CD8-positive, alpha-beta memory T cell (primary cell): ENCODE data around the gene TMEM203. TPM values are rescaled to one million over a fixed set of nuclear protein-coding genes. Genes with fewer than 3 reads are reported as not detected.

Source experiments
- CTCF ChIA-PET: fragments of 350-600 bp; sonication (Branson Sonifier 250); formaldehyde crosslinking; loops from one replicate; lab custom pipeline; 2021; ENCODE audit warnings: antibody characterized with exemption; lab: Charles Lee
- POLR2A ChIA-PET: fragments of 350-600 bp; sonication (Branson Sonifier 250); formaldehyde crosslinking; loops from one replicate; lab custom pipeline; 2021; ENCODE audit warnings: antibody characterized with exemption; lab: Charles Lee
- DNase-seq, 5 donors: peaks; one replicate each; pipeline versions ENCODE4 v3.0.0 to v3.0.0-alpha.2; 2020 to 2022; ENCODE audit warnings: mixed read lengths in 1 of 5
- H3K27ac ChIP-seq: one replicate; pipeline ENCODE4 v1.7.0; 2013; ENCODE audit warnings: low read depth, mild to moderate bottlenecking, low read length, moderate library complexity
- H3K27me3 ChIP-seq: 2 replicates; pipeline ENCODE4 v1.7.0; 2013; ENCODE audit warnings: low read length, mild to moderate bottlenecking; ENCODE audit not compliant: insufficient read depth, poor library complexity, severe bottlenecking
- H3K36me3 ChIP-seq: 2 replicates; pipeline ENCODE4 v1.7.0; 2013; ENCODE audit warnings: mild to moderate bottlenecking, low read length, moderate library complexity; ENCODE audit not compliant: insufficient read depth
- H3K4me1 ChIP-seq: 2 replicates; pipeline ENCODE4 v1.7.0; 2013; ENCODE audit warnings: mild to moderate bottlenecking, low read length, moderate library complexity; ENCODE audit not compliant: insufficient read depth
- H3K4me3 ChIP-seq: 2 replicates; pipeline ENCODE4 v1.7.0; 2013; ENCODE audit warnings: mild to moderate bottlenecking, low read length
- H3K9me3 ChIP-seq: 2 replicates; pipeline ENCODE4 v1.7.0; 2013; ENCODE audit warnings: mild to moderate bottlenecking, low read length
- H3K27ac Mint-ChIP-seq, 8 donors: one replicate each; pipeline ENCODE4 v1.8.0; 2020 to 2021; ENCODE audit warnings: mixed read lengths in 8 of 8, mild to moderate bottlenecking in 6 of 8, inconsistent platforms in 3 of 8, moderate library complexity in 3 of 8
- H3K27me3 Mint-ChIP-seq, 2 donors: one replicate each; pipeline ENCODE4 v1.8.0; 2020 to 2021; ENCODE audit warnings: mixed read lengths in 2 of 2, mild to moderate bottlenecking in 1 of 2, moderate library complexity in 1 of 2
- H3K36me3 Mint-ChIP-seq, 3 donors: one replicate each; pipeline ENCODE4 v1.8.0; 2020 to 2021; ENCODE audit warnings: mixed read lengths in 3 of 3, inconsistent platforms in 1 of 3, mild to moderate bottlenecking in 1 of 3
- H3K4me1 Mint-ChIP-seq, 3 donors: one replicate each; pipeline ENCODE4 v1.8.0; 2020 to 2021; ENCODE audit warnings: mixed read lengths in 3 of 3, inconsistent platforms in 1 of 3, mild to moderate bottlenecking in 1 of 3
- H3K4me3 Mint-ChIP-seq, 7 donors: one replicate each; pipeline ENCODE4 v1.8.0; 2020 to 2021; ENCODE audit warnings: mixed read lengths in 7 of 7, mild to moderate bottlenecking in 6 of 7, moderate library complexity in 4 of 7, inconsistent platforms in 2 of 7
- H3K9me3 Mint-ChIP-seq, 5 donors: one replicate each; pipeline ENCODE4 v1.8.0; 2020 to 2022; ENCODE audit warnings: mixed read lengths in 5 of 5, mild to moderate bottlenecking in 3 of 5, moderate library complexity in 2 of 5, inconsistent platforms in 1 of 5
- polyA plus RNA-seq: library from polyadenylated mRNA; unstranded; fragments of 300-500 nt; fragmentation: Illumina TruSeq; gene quantifications from one replicate; pipeline ENCODE4 v1.2.3, GENCODE V29; 2021
- total RNA-seq, 2 experiments: library from RNA; stranded (reverse); gene quantifications; one replicate each; pipeline ENCODE4 v1.2.3, GENCODE V29; 2021

The TMEM203 gene
- total and polyA plus RNA-seq, 3 experiments from 2014 or later, result 51.5 to 134 (median 53.9) TPM

GRCh38 chr9:137214620-137215019 is 9.2 kb upstream of the TMEM203 start:
- no peaks in the 10 kb centered on the region for H3K27me3 Mint-ChIP-seq
- H3K4me1 ChIP-seq, result no peaks in the 10 kb centered on the region
- H3K4me3 Mint-ChIP-seq, result no peak overlapping the region
- no peak for DNase-seq
- no peaks in the 10 kb centered on the region for H3K27me3 ChIP-seq
- no peak overlapping the region for H3K4me3 ChIP-seq
- POLR2A ChIA-PET, result no interaction called here
- no peaks in the 10 kb centered on the region for H3K9me3 ChIP-seq
- peaks cover 0 to 1% (median 0%) of the 10 kb centered on the region in 5 donors for H3K9me3 Mint-ChIP-seq
- H3K27ac Mint-ChIP-seq, result peak overlapping the region in 1 of 8 donors; percentile 47
- no peak overlapping the region for H3K27ac ChIP-seq
- peaks cover 0 to 10% (median 0%) of the 10 kb centered on the region in 3 donors for H3K36me3 Mint-ChIP-seq
- no peaks in the 10 kb centered on the region for H3K4me1 Mint-ChIP-seq
- no peaks in the 10 kb centered on the region for H3K36me3 ChIP-seq
- CTCF ChIA-PET, result interaction anchor here (1.0 kb wide), 1 partner anchor 99 kb away, joined by 4 read pairs; no protein-coding TSS in a partner anchor

GRCh38 chr9:137213160-137214060 is 8.0 kb upstream of the TMEM203 start:
- Histone ChIP-seq H3K36me3 (no peaks in the 10 kb centered on the region), H3K27me3 (no peaks in the 10 kb centered on the region), H3K4me1 (no peaks in the 10 kb centered on the region), H3K9me3 (no peaks in the 10 kb centered on the region), H3K4me3 (no peak overlapping the region), H3K27ac (no peak overlapping the region)
- no peak for DNase-seq
- Mint-ChIP-seq H3K27me3 (no peaks in the 10 kb centered on the region), H3K4me3 (no peak overlapping the region), H3K4me1 (peaks cover 0 to 2% (median 0%) of the 10 kb centered on the region in 3 donors), H3K36me3 (peaks cover 0 to 16% (median 0%) of the 10 kb centered on the region in 3 donors), H3K9me3 (no peaks in the 10 kb centered on the region), H3K27ac (no peak overlapping the region)
- ChIA-PET POLR2A (no interaction called here), CTCF (no interaction called here)

- Mint-ChIP-seq H3K27me3 (no peaks in the 10 kb centered on the region), H3K36me3 (peaks cover 0 to 18% (median under 1%) of the 10 kb centered on the region in 3 donors), H3K4me1 (peaks cover 2 to 3% (median 2%) of the 10 kb centered on the region in 3 donors), H3K4me3 (no peak overlapping the region), H3K27ac (no peak overlapping the region), H3K9me3 (no peaks in the 10 kb centered on the region)
- H3K27me3 ChIP-seq, result no peaks in the 10 kb centered on the region
- H3K4me1 ChIP-seq, result no peaks in the 10 kb centered on the region
- H3K36me3 ChIP-seq, result no peaks in the 10 kb centered on the region
- POLR2A ChIA-PET, result no interaction called here
- CTCF ChIA-PET, result no interaction called here
- no peaks in the 10 kb centered on the region for H3K9me3 ChIP-seq
- no peak overlapping the region for H3K4me3 ChIP-seq
- H3K27ac ChIP-seq, result no peak overlapping the region
- no peak for DNase-seq
Measured at GRCh38 chr9:137212520-137212919, 7.1 kb upstream of the TMEM203 start.

- Histone ChIP-seq H3K4me3 (no peak overlapping the region), H3K36me3 (peaks cover 5% of the 10 kb centered on the region), H3K27ac (no peak overlapping the region), H3K9me3 (no peaks in the 10 kb centered on the region), H3K4me1 (peaks cover 7% of the 10 kb centered on the region), H3K27me3 (no peaks in the 10 kb centered on the region)
- no peak for DNase-seq
- Mint-ChIP-seq H3K4me1 (peaks cover 12 to 13% (median 12%) of the 10 kb centered on the region in 3 donors), H3K36me3 (peaks cover 0 to 25% (median 7%) of the 10 kb centered on the region in 3 donors), H3K9me3 (no peaks in the 10 kb centered on the region), H3K27me3 (peaks cover 0 to 1% of the 10 kb centered on the region in 2 donors), H3K27ac (peak overlapping the region in 1 of 8 donors; percentile 83), H3K4me3 (peak overlapping the region in 1 of 7 donors; percentile 30)
- POLR2A ChIA-PET, result no interaction called here
- CTCF ChIA-PET, result no interaction called here
Measured at GRCh38 chr9:137211532-137211931, 6.1 kb upstream of the TMEM203 start.

- H3K27me3 ChIP-seq, result no peaks in the 10 kb centered on the region
- peak overlapping the region; percentile 85 to 96 (median 92) for H3K27ac Mint-ChIP-seq
- H3K9me3 ChIP-seq, result no peaks in the 10 kb centered on the region
- H3K27ac ChIP-seq, result peak overlapping the region; percentile 7
- H3K36me3 ChIP-seq, result peaks cover 5% of the 10 kb centered on the region
- H3K4me3 ChIP-seq, result peak overlapping the region; percentile 97
- no peaks in the 10 kb centered on the region for H3K9me3 Mint-ChIP-seq
- no peak for DNase-seq
- POLR2A ChIA-PET, result interaction anchor here (1.1 to 2.0 kb wide), 2 partner anchors 17 to 77 kb away, joined by 3 to 7 read pairs; no protein-coding TSS in a partner anchor
- CTCF ChIA-PET, result interaction anchor here (1.2 to 1.4 kb wide), 2 partner anchors 20 to 30 kb away, joined by 3 to 4 read pairs; partner anchors contain the start of gene RNF224
- peak overlapping the region; percentile 79 to 96 (median 90) for H3K4me3 Mint-ChIP-seq
- H3K36me3 Mint-ChIP-seq, result peaks cover 0 to 21% (median 7%) of the 10 kb centered on the region in 3 donors
- peaks cover 34 to 47% (median 38%) of the 10 kb centered on the region in 3 donors for H3K4me1 Mint-ChIP-seq
- peaks cover 0 to 1% of the 10 kb centered on the region in 2 donors for H3K27me3 Mint-ChIP-seq
- H3K4me1 ChIP-seq, result peaks cover 34% of the 10 kb centered on the region
Measured at GRCh38 chr9:137206602-137207001, 1.2 kb upstream of the TMEM203 start.

- DNase-seq, result no peak
- peak overlapping the region; percentile 85 for H3K27ac ChIP-seq
- no peaks in the 10 kb centered on the region for H3K27me3 ChIP-seq
- Mint-ChIP-seq H3K9me3 (no peaks in the 10 kb centered on the region), H3K4me3 (peak overlapping the region; percentile 89 to 96 (median 91)), H3K36me3 (peaks cover 0 to 19% (median 7%) of the 10 kb centered on the region in 3 donors), H3K4me1 (peaks cover 38 to 54% (median 41%) of the 10 kb centered on the region in 3 donors), H3K27ac (peak overlapping the region; percentile 68 to 96 (median 94)), H3K27me3 (peaks cover 0 to 1% of the 10 kb centered on the region in 2 donors)
- POLR2A ChIA-PET, result interaction anchor here (0.9 to 2.8 kb wide), 4 partner anchors 15 to 109 kb away, joined by 3 to 11 read pairs (median 4); partner anchors contain the start of gene TUBB4B
- CTCF ChIA-PET, result interaction anchor here (1.1 to 1.9 kb wide), 3 partner anchors 16 to 158 kb away, joined by 3 to 6 read pairs (median 3); partner anchors contain the start of gene SSNA1
- no peaks in the 10 kb centered on the region for H3K9me3 ChIP-seq
- H3K4me1 ChIP-seq, result peaks cover 40% of the 10 kb centered on the region
- H3K36me3 ChIP-seq, result peaks cover 5% of the 10 kb centered on the region
- peak overlapping the region; percentile 97 for H3K4me3 ChIP-seq
Measured at GRCh38 chr9:137204731-137205125, 720 bp downstream of the TMEM203 start.

GRCh38 chr9:137202966-137203365 is 2.5 kb downstream of the TMEM203 start:
- no peaks in the 10 kb centered on the region for H3K9me3 ChIP-seq
- CTCF ChIA-PET, result interaction anchor here (0.6 to 2.6 kb wide), 4 partner anchors 14 to 58 kb away, joined by 3 to 13 read pairs (median 4); partner anchors contain the start of genes ANAPC2 and SSNA1
- no peak overlapping the region for H3K27ac ChIP-seq
- POLR2A ChIA-PET, result interaction anchor here (0.7 kb wide), 1 partner anchor 90 kb away, joined by 10 read pairs; no protein-coding TSS in a partner anchor
- H3K27me3 Mint-ChIP-seq, result peaks cover 0 to 1% of the 10 kb centered on the region in 2 donors
- H3K4me3 Mint-ChIP-seq, result peak overlapping the region in 3 of 7 donors; percentile 19 to 96 (median 70)
- peaks cover 0 to 11% (median 7%) of the 10 kb centered on the region in 3 donors for H3K36me3 Mint-ChIP-seq
- H3K27me3 ChIP-seq, result no peaks in the 10 kb centered on the region
- no peak overlapping the region for H3K27ac Mint-ChIP-seq
- no peak for DNase-seq
- H3K4me3 ChIP-seq, result no peak overlapping the region
- H3K36me3 ChIP-seq, result peaks cover 5% of the 10 kb centered on the region
- peaks cover 45% of the 10 kb centered on the region for H3K4me1 ChIP-seq
- H3K4me1 Mint-ChIP-seq, result peaks cover 38 to 57% (median 41%) of the 10 kb centered on the region in 3 donors
- no peaks in the 10 kb centered on the region for H3K9me3 Mint-ChIP-seq
